Suppressor macrophage (primary cell): ENCODE measurements around the gene LRRC75A.
"Not testable (repeated sequence)": the region's sequence is repeated elsewhere in the genome, so short reads cannot be mapped to it uniquely, and the experiment has no call there.

Experiments
- DNase-seq, 4 experiments: peaks; one replicate each; pipeline ENCODE4 v3.0.0-alpha.2; 2020 to 2022

LRRC75A gene

GRCh38 chr17:16471295-16471694 is 20.7 kb downstream of the LRRC75A start:
- DNase-seq = no peak

- no peak for DNase-seq
Observed at GRCh38 chr17:16470265-16470664, 21.7 kb downstream of the LRRC75A start.

GRCh38 chr17:16468428-16468992 is 23.5 kb downstream of the LRRC75A start:
- no peak for DNase-seq

DNA sequence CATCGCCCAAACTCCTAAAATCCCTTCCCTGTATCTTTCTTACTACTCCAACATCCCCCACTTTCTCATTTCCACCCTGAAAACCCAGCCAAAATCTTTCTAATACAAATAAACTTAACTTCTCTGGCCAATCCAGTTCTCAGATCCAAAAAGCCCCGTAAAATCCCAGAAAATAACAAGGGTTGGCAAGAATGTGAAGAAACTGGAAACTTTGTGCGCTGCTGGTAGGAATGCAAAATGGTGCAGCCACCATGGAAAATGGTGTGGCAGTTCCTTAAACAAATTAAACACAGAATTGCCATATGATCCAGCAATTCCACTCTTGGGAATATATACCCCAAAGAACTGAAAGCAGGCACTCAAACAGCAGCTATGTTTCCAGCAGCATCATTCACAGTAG is 24.1 kb downstream of the LRRC75A start:
- no peak for DNase-seq

DNA sequence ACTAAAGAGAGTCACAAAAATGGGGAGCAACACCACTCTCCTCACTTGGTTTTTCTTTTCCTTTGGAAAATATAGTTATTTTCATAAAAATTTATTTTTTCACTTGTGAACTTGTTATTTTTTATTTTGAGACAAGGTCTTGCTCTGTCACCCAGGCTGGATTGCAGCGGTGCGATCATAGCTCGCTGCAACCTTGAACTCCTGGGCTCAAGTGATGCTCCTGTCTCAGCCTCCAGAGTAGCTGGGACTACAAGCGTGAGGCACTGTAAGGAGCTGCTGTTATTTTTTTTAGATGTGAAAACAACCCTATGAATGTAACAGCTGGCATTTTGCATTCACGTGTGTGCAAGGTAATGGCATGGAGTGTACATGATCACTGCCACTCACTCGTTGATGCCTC is 24.9 kb downstream of the LRRC75A start:
- no peak for DNase-seq

DNA sequence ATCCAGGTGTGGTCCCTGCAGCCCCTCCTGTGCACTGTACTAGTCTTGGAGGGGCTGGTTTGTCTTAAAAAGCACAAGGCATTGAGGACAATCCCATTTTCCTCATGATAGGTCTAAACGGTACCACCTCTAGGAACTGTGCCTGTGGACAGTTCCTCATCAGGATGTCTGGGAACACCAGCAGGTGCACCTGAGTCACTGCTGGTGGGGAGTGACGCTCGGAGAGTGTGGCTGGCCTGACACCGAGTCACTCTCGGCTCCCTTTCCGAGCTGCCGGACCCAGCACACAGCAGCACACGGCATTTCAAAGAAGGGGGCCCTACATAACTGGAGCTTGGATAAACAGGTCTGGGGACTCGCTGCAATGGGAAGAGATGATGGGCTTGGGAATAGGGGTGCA is 25.6 kb downstream of the LRRC75A start:
- DNase-seq = no peak

GRCh38 chr17:16465861-16466338 is 26.1 kb downstream of the LRRC75A start:
- DNase-seq = no peak

DNA sequence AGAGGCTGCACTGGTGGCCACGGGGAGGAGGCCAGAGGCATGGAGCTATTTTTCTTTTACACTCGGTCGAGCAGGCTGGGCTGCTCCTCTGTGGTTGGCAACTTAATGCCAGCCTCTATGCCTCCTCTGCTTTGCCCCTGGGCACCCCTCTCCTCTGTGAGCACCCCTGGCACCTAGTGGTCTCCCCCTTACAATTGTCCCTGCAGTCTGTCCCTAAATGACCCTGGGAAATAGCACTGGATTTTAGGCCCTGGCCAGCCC is 27.0 kb downstream of the LRRC75A start:
- DNase-seq = no peak

DNA sequence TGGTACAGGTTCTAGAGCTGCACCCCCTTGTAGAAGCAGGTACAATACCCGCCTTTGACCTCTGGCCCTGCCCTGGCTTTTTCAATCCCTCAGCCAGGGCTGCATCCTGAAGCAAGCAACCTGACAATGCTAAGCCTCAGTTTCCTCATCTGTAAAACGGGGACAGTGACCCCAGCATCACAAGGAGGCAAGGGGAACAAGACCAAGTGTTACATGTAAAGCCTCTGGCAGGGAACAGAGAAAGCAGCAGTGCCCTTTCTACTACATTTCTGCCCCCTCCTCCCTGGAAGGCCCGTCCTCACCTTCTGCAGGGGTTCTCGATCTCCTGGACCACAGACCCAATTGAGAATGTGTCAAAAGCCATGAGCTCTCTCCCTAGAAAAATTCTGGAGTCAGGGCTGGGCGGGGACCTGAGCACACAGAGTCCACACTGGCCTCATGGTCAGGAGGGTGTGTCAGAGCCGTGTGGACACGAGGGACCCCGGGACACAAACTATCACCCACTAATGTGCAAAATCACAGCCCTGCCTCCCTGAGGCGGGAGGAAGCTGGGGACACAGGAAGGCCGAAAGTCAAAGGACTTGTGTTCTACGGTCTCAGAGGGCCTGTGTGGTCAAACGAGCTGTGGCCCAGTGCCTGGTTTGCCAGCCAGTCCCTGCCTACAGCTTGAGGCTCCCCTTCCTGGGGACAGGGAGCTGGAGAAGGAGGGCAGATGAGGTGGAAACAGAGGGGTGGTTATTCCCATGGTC is 27.5 kb downstream of the LRRC75A start:
- DNase-seq = no peak

GRCh38 chr17:16463358-16464302 is 28.4 kb downstream of the LRRC75A start:
- DNase-seq = no peak

GRCh38 chr17:16462070-16462864 is 29.7 kb downstream of the LRRC75A start:
- no peak for DNase-seq

GRCh38 chr17:16461606-16461866 is 30.5 kb downstream of the LRRC75A start:
- DNase-seq = no peak

DNA sequence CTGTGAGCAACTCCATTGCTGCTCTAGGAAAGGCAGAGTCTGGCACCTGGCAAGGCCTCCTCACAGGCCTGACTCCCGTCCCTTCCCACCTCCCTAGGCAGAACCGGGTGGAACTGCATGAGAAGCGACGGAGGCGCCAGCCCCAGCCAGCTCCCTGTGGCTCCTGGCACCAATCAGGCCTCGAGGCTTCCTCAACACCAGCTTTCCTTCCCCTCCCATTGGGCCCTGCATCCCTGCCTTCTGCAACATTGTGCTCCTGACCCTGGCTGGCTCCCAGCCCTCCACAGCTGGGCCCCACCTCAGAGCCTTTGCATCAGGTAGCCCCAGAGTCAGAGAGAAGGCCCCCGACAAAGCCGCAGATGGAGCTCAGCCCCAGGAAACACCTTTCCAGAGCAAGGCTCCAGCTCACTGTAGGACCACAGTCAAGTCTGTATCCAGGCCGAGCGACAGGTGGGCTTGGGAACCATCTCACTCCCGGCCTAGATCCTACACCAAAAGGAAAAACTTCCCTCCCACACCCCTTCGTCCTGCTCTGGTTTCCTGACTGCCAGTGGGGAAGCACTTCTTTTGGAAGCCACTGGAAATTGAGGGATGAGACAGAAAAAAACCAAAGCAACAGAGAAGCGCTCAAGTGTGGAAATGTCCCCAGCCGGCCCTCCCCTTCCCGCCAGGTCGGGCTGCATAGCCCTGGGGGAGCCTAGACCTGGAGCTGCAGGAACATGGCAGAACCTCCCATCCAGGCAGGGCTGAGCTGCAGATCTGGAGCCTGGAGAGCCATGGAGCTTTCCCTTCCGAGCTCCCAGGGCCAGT is 31.0 kb downstream of the LRRC75A start:
- no peak for DNase-seq

GRCh38 chr17:16459855-16460550 is 32.0 kb downstream of the LRRC75A start:
- DNase-seq = no peak

GRCh38 chr17:16459271-16459670 is 32.7 kb downstream of the LRRC75A start:
- no peak for DNase-seq

GRCh38 chr17:16456742-16457316 is 35.2 kb downstream of the LRRC75A start:
- no peak for DNase-seq

DNA sequence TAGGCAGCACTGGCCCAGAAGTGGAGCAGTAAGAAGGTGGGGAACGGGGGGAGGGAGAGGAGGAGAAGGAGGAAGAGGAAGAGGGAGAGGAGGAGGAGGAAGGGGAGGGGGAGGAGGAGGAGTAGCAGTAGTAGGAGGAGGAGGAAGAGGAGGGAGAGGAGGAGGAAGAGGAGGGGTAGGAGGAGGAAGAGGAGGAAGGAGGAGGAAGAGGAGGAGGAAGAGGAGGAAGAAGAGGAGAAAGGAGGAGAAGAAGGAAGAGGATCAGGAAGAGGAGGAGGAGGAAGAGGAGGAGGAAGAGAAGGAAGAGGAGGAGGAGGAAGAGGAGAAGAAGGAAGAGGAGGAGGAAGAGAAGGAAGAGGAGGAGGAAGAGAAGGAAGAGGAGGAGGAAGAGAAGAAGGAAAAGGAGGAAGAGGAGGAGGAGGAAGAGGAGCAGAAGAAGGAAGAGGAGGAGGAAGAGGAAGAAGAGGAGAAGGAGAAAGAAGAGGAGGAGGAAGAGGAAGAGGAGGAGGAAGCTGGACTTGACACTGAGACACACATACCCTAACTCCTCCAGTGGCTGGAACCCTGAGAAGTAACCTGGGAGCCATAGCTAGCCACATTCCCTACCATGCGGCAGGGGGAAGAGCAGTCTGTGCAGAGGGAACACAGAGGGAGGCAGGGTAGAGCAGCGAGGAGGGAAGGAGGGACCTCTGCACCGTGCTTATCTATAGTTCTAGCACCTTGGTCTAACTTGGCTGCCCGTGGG is 35.8 kb downstream of the LRRC75A start:
- DNase-seq = no peak

DNA sequence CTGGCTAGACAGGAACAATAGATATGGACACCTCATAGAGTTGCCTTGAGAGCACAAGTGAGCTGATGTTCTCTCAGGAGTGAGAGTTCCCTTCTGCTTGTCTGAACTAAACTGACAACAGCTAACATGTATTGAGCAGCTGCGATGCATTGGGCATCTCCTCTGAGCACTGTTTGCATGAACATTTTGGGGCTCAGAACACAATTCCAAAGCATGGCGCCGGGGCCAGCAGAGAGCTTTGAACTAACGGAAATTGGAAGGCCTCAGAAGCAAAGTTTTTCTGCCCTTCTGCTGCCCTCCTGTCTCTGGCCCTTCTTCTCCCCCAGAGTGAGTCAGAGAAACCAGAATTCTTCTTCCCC is 38.5 kb downstream of the LRRC75A start:
- no peak for DNase-seq

DNA sequence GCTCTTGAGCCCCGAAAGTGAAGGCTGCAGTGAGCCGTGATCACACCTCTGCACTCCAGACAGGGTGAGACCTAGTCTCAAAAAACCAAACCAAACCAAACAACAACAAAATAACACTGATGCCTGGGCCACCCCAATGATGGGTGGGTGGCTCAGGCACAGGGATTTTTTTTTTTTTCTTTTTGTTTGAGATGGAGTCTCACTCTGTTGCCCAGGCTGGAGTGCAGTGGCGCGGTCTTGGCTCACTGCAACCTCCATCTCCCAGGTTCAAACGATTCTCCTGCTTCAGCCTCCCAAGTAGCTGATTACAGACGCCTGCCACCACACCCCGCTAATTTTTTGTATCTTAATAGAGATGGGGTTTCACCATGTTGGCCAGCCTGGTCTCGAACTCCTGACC is 39.7 kb downstream of the LRRC75A start:
- not testable (repeated sequence) for DNase-seq

DNA sequence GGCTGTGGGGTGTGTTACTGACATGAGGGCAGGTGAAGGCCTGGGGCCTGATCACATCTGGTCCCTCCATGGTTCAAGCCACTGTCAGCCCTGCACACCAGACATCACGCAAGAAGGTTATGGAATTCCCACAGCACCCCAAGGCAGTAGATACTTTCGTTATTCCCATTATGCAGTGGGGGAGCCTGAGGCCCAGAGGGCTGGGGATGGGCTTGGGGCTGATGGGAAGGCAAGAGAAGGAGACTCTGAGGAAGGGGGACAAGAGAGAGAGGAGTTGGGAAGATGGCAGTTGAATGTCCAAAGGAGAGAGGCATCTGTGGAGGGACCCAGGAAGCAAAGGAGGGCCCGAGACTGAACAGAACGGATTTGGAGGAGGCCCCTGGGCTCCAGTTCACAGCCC is 42.0 kb downstream of the LRRC75A start:
- DNase-seq = no peak
